Body of pancreas (tissue), 4 donors: ENCODE results near the gene PELO.
A peak's percentile ranks its signal among the peaks of the same experiment; 100 is the strongest.

Source experiments
- CTCF ChIP-seq, 7 experiments: fragments of 450-650 bp in 4 of 7; fragments of 200-600 bp in 3 of 7; sonication (generic) in 3 of 7; IDR thresholded peaks; one replicate each; pipeline ENCODE4 v1.5.1; 2016 to 2019; ENCODE audit warnings: antibody characterized with exemption in 7 of 7
- POLR2A ChIP-seq, 3 donors: fragments of 450-650 bp; IDR thresholded peaks; one replicate each; pipeline ENCODE4 v1.6.1; 2016; ENCODE audit warnings: antibody characterized with exemption in 3 of 3, mild to moderate bottlenecking in 2 of 3

- TF ChIP-seq CTCF (IDR thresholded peaks at IDR 0.05) (peak in 1 of 7 experiments; percentile 13), POLR2A (IDR thresholded peaks at IDR 0.05) (no peak)
Observed at GRCh38 chr5:52800394-52801213, 12.9 kb downstream of the PELO start.
